H1 (cell line): ENCODE data around the gene TBC1D22A. TPM values are rescaled to one million over a fixed set of nuclear protein-coding genes. Genes with fewer than 3 reads are reported as not detected.

ENCODE experiments used
- CTCF ChIA-PET: fragments of 300-600 bp; sonication (Branson Sonifier 250); formaldehyde crosslinking; loops from one replicate; lab custom pipeline; 2021; ENCODE audit not compliant: partially characterized antibody; lab: Charles Lee
- POLR2A ChIA-PET: fragments of 300-600 bp; sonication (Branson Sonifier 250); formaldehyde crosslinking; loops from one replicate; lab custom pipeline; 2021; ENCODE audit warnings: inconsistent platforms; ENCODE audit not compliant: partially characterized antibody; lab: Charles Lee
- DNase-seq, 2 experiments: peaks; one replicate each; pipeline versions ENCODE4 v3.0.0 to v3.0.0-alpha.2; 2010 to 2022; ENCODE audit warnings: low spot score in 2 of 2, low read depth in 1 of 2, mixed read lengths in 1 of 2
- FAIRE-seq: peaks from 2 replicates; lab custom pipeline; 2011; peaks lifted over from hg19 to GRCh38; lab: Jason Lieb, UNC
- H2AFZ ChIP-seq: 2 replicates; pipeline ENCODE4 v1.8.1; 2012; ENCODE audit warnings: low read length, inconsistent platforms
- H2AK5ac ChIP-seq: 2 replicates; pipeline ENCODE4 v1.6.1; 2013; ENCODE audit warnings: low read depth, low read length
- H2BK120ac ChIP-seq: replicated peaks from 2 replicates; pipeline ENCODE3; 2013; ENCODE audit warnings: low read depth, low read length, inconsistent platforms
- H2BK12ac ChIP-seq: 2 replicates; pipeline ENCODE4 v1.6.1; 2013; ENCODE audit warnings: low read depth, low read length
- H2BK15ac ChIP-seq: 2 replicates; pipeline ENCODE4 v1.6.1; 2013; ENCODE audit warnings: low read length
- H2BK20ac ChIP-seq: 2 replicates; pipeline ENCODE4 v1.6.1; 2013; ENCODE audit warnings: low read length
- H2BK5ac ChIP-seq: 2 replicates; pipeline ENCODE4 v1.6.1; 2013; ENCODE audit warnings: low read depth, low read length
- H3K14ac ChIP-seq: 2 replicates; pipeline ENCODE4 v1.6.1; 2013; ENCODE audit warnings: inconsistent platforms; ENCODE audit not compliant: insufficient read length
- H3K18ac ChIP-seq: 2 replicates; pipeline ENCODE4 v1.6.1; 2013; ENCODE audit warnings: low read length; ENCODE audit errors: extremely low read depth
- H3K23ac ChIP-seq: 2 replicates; pipeline ENCODE4 v1.6.1; 2013; ENCODE audit warnings: inconsistent platforms; ENCODE audit not compliant: insufficient read length
- H3K23me2 ChIP-seq: 2 replicates; pipeline ENCODE4 v1.6.1; 2013; ENCODE audit warnings: low read depth, low read length
- H3K27ac ChIP-seq: 2 replicates; pipeline ENCODE4 v1.6.1; 2011; ENCODE audit warnings: low read depth, low read length, inconsistent platforms
- H3K27me3 ChIP-seq, 4 experiments: replicated peaks in 1 of 4; 1 replicate in 1 of 4; 2 replicates in 3 of 4; pipeline versions ENCODE4 v1.6.1 to v1.8.1; 2011 to 2013; ENCODE audit warnings: low read length in 3 of 4, mild to moderate bottlenecking in 3 of 4, inconsistent platforms in 2 of 4, mixed read lengths in 2 of 4, moderate library complexity in 1 of 4; ENCODE audit not compliant: control insufficient read depth in 3 of 4, insufficient read depth in 3 of 4; ENCODE audit errors: extremely low read depth in 1 of 4
- H3K36me3 ChIP-seq, 4 experiments: 2 replicates each; pipeline versions ENCODE4 v1.6.1 to v1.8.1; 2011 to 2013; ENCODE audit warnings: mild to moderate bottlenecking in 4 of 4, low read length in 3 of 4, moderate library complexity in 2 of 4, control low read depth in 1 of 4, inconsistent platforms in 1 of 4; ENCODE audit not compliant: insufficient read depth in 4 of 4, control insufficient read depth in 2 of 4
- H3K4ac ChIP-seq: replicated peaks from 2 replicates; pipeline ENCODE3; 2013; ENCODE audit warnings: low read length, low read depth, mixed read lengths, inconsistent platforms; ENCODE audit not compliant: insufficient read length
- H3K4me1 ChIP-seq, 4 experiments: replicated peaks in 1 of 4; 1 replicate in 1 of 4; 2 replicates in 3 of 4; pipeline versions ENCODE4 v1.6.1 to v1.8.1; 2011 to 2013; ENCODE audit warnings: low read length in 3 of 4, inconsistent platforms in 2 of 4, mixed read lengths in 1 of 4; ENCODE audit not compliant: insufficient read depth in 4 of 4, control insufficient read depth in 3 of 4
- H3K4me2 ChIP-seq, 2 experiments: 2 replicates each; pipeline versions ENCODE4 v1.6.1 to v1.8.1; 2011 to 2013; ENCODE audit warnings: low read depth in 2 of 2, low read length in 2 of 2, control low read depth in 1 of 2, inconsistent platforms in 1 of 2, mild to moderate bottlenecking in 1 of 2; ENCODE audit not compliant: insufficient read depth in 1 of 2
- H3K4me3 ChIP-seq, 4 experiments: fragments of 200-600, 300-600 bp in 1 of 4; sonication (generic), shearing (Covaris generic), sonication (Bioruptor Twin) in 1 of 4; 2 replicates each; pipeline versions ENCODE4 v1.5.1 to v1.8.1; 2011 to 2016; ENCODE audit warnings: low read length in 4 of 4, low read depth in 3 of 4, control low read depth in 2 of 4, inconsistent platforms in 2 of 4, mild to moderate bottlenecking in 2 of 4, mixed read lengths in 1 of 4, moderate library complexity in 1 of 4; ENCODE audit not compliant: insufficient read depth in 2 of 4; ENCODE audit errors: extremely low read depth in 1 of 4
- H3K56ac ChIP-seq: replicated peaks from 2 replicates; pipeline ENCODE3; 2013; ENCODE audit warnings: low read depth, mild to moderate bottlenecking, mixed read lengths, low read length, inconsistent platforms; ENCODE audit not compliant: insufficient read length
- H3K79me1 ChIP-seq: 2 replicates; pipeline ENCODE4 v1.6.1; 2013; ENCODE audit warnings: low read depth, low read length, control low read depth
- H3K79me2 ChIP-seq, 2 experiments: 2 replicates each; pipeline versions ENCODE4 v1.6.1 to v1.8.1; 2012 to 2013; ENCODE audit warnings: low read length in 2 of 2, mild to moderate bottlenecking in 2 of 2, inconsistent platforms in 1 of 2; ENCODE audit not compliant: insufficient read depth in 2 of 2, control insufficient read depth in 1 of 2
- H3K9ac ChIP-seq, 4 experiments: replicated peaks in 1 of 4; 1 replicate in 1 of 4; 2 replicates in 3 of 4; pipeline versions ENCODE4 v1.6.1 to v1.8.1; 2011 to 2013; ENCODE audit warnings: low read depth in 3 of 4, low read length in 3 of 4, control low read depth in 2 of 4, mild to moderate bottlenecking in 2 of 4, moderate library complexity in 2 of 4, inconsistent platforms in 1 of 4; ENCODE audit errors: extremely low read depth in 1 of 4
- H3K9me3 ChIP-seq, 2 experiments: 2 replicates each; pipeline versions ENCODE4 v1.6.1 to v1.8.1; 2012 to 2013; ENCODE audit warnings: mild to moderate bottlenecking in 2 of 2, moderate library complexity in 2 of 2, control low read depth in 1 of 2, inconsistent platforms in 1 of 2, low read depth in 1 of 2, low read length in 1 of 2, mixed read lengths in 1 of 2; ENCODE audit not compliant: insufficient read depth in 2 of 2
- H4K20me1 ChIP-seq, 2 experiments: replicated peaks in 1 of 2; 2 replicates each; pipeline versions ENCODE3 to v1.8.1; 2011 to 2013; ENCODE audit warnings: inconsistent platforms in 2 of 2, low read length in 2 of 2, mild to moderate bottlenecking in 1 of 2; ENCODE audit not compliant: insufficient read depth in 2 of 2, control insufficient read depth in 1 of 2
- H4K5ac ChIP-seq: 2 replicates; pipeline ENCODE4 v1.6.1; 2013; ENCODE audit warnings: low read length, low read depth, mixed read lengths, inconsistent platforms; ENCODE audit not compliant: insufficient read length
- H4K8ac ChIP-seq: 2 replicates; pipeline ENCODE4 v1.8.0; 2013; ENCODE audit warnings: mild to moderate bottlenecking, moderate library complexity, low read length, inconsistent platforms; ENCODE audit not compliant: insufficient read depth; ENCODE audit errors: extremely low read depth
- H4K91ac ChIP-seq: replicated peaks from 2 replicates; pipeline ENCODE3; 2013; ENCODE audit warnings: low read length, mixed read lengths, inconsistent platforms; ENCODE audit not compliant: insufficient read length
- FOSL1 ChIP-seq: IDR thresholded peaks from 2 replicates; pipeline ENCODE4 v1.6.1; 2011; ENCODE audit warnings: mild to moderate bottlenecking, low read depth, low read length, moderate library complexity; ENCODE audit not compliant: insufficient read depth
- HDAC6 ChIP-seq: IDR thresholded peaks from one replicate; pipeline ENCODE4 v1.7.1; 2012; ENCODE audit warnings: low read depth, mild to moderate bottlenecking, inconsistent platforms, low read length, moderate library complexity
- SUZ12 ChIP-seq: fragments of 200-600 bp; sonication (generic); IDR thresholded peaks from 2 replicates; pipeline ENCODE4 v1.6.1; 2012; ENCODE audit warnings: mild to moderate bottlenecking, inconsistent platforms, low read length, moderate library complexity, mixed read lengths
- WGBS, 2 experiments: shearing (Covaris generic) in 1 of 2; methylation state at CpG; one replicate each; pipeline versions ENCODE4 v1.1.6 to v1.1.7; 2013 to 2015; ENCODE audit warnings: low lambda C conversion rate in 2 of 2, mixed read lengths in 2 of 2, inconsistent platforms in 1 of 2, low coverage in 1 of 2, missing lambda C conversion rate in 1 of 2; ENCODE audit not compliant: insufficient replicate concordance in 2 of 2, insufficient coverage in 1 of 2, insufficient read length in 1 of 2; ENCODE audit errors: extremely low coverage in 1 of 2, missing lambda C conversion rate in 1 of 2; 5-methylcytosine and 5-hydroxymethylcytosine counted together
- polyA plus RNA-seq, 7 experiments: library from polyadenylated mRNA; depleted of rRNA in 3 of 7; stranded (reverse) in 5 of 7; unstranded in 2 of 7; fragments of >200 nt in 5 of 7; fragments of 200-250 nt in 2 of 7; gene quantifications; 1 replicate in 5 of 7; 2 replicates in 1 of 7; 4 replicates in 1 of 7; pipeline versions ENCODE4 v1.2.1 to v1.2.3, GENCODE V29; 2011 to 2013; ENCODE audit warnings: missing spikeins in 2 of 7, mixed read lengths in 2 of 7
- total RNA-seq: library from RNA; stranded (reverse); fragmentation: NEBNext Ultra II Directional; extraction: Animal tissue kit (Norgen Biotek cat#: 25700); gene quantifications from 2 replicates; pipeline ENCODE4 v1.2.1, GENCODE V29; 2021

Gene TBC1D22A
- total and polyA plus RNA-seq, 2 of the 8 experiments (the other 6 are each of a cell fraction or from before 2014, with no cell fraction given), result 11.9 to 18.4 TPM

DNA sequence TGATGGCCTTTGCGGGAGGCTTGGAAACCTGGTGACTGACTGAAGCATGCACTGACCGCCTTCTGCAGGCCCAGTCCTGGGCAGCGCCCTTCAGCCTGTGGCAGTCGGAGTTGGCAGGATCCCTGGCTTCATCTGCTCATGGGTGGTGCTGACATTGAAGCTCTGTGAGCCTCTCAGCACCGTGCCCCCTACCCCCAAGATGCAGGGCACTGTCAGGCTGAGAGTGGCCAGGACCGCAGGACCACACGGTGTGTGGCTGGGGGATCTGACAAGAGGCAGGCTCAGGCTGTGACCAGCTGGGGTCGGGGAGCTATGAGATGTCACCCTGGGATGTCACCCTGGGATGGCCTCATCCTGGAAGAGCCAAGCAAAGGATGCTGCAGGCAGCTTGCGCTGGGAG, 32.7 kb downstream of the TBC1D22A start:
- H3K79me2 ChIP-seq, result no peaks in the 10 kb centered on the region
- no peak for FAIRE-seq
- peaks cover 0 to 8% (median 2%) of the 10 kb centered on the region in 4 experiments; a peak in 3 of 8 replicates for H3K36me3 ChIP-seq
- H3K4ac ChIP-seq, result no peak overlapping the region
- no peak overlapping the region for H2BK5ac ChIP-seq
- no peaks in the 10 kb centered on the region for H3K27me3 ChIP-seq
- H2BK12ac ChIP-seq, result no peak overlapping the region
- no peak for TF ChIP-seq SUZ12
- no peak for TF ChIP-seq HDAC6
- no peak for TF ChIP-seq FOSL1
- TF ChIP-seq, all 59 proteins: peak for 0
- no peak overlapping the region for H2BK120ac ChIP-seq
- no peak overlapping the region for H2BK20ac ChIP-seq
- H3K56ac ChIP-seq, result no peak overlapping the region
- H3K4me1 ChIP-seq, result no peaks in the 10 kb centered on the region; a peak in 1 of 7 replicates
- H3K23me2 ChIP-seq, result no peaks in the 10 kb centered on the region
- H2AFZ ChIP-seq, result no peak overlapping the region
- H3K9ac ChIP-seq, result no peak overlapping the region
- H3K4me2 ChIP-seq, result no peak overlapping the region
- no peak overlapping the region for H4K91ac ChIP-seq
- H3K79me1 ChIP-seq, result peaks cover 3% of the 10 kb centered on the region; the same call in 1 of the 2 replicates
- DNase-seq, result no peak
- ChIA-PET CTCF (interaction anchor here (0.9 to 1.6 kb wide), 6 partner anchors 8 to 55 kb away, joined by 3 to 8 read pairs (median 3); no protein-coding TSS in a partner anchor), POLR2A (interaction anchor here (2.0 kb wide), 1 partner anchor 33 kb away, joined by 10 read pairs; the partner anchor contains the start of gene TBC1D22A)
- no peaks in the 10 kb centered on the region for H3K9me3 ChIP-seq
- no peak overlapping the region for H3K23ac ChIP-seq
- H3K4me3 ChIP-seq, result no peak overlapping the region
- H3K18ac ChIP-seq, result no peak overlapping the region
- no peak overlapping the region for H3K14ac ChIP-seq
- no peak overlapping the region for H3K27ac ChIP-seq
- no peak overlapping the region for H4K5ac ChIP-seq
- peaks cover 0 to 6% of the 10 kb centered on the region in 2 experiments for H4K20me1 ChIP-seq
- H4K8ac ChIP-seq, result no peak overlapping the region
- H2AK5ac ChIP-seq, result no peak overlapping the region
- WGBS, 2 experiments, result 91% methylated on average over 9 of the region's 9 CpGs; no CpG with 5 or more reads in 1 of the 2 experiments
- no peak overlapping the region for H2BK15ac ChIP-seq
